Heart right ventricle (tissue), 16 donors: Measurements from ENCODE around the gene HMG20A. TPM values are rescaled to one million over a fixed set of nuclear protein-coding genes. Genes with fewer than 3 reads are reported as not detected.
A peak's percentile ranks its signal among the peaks of the same experiment; 100 is the strongest.

Experiments
- ATAC-seq, 8 donors: fragments of 200-7000 bp; cut with Tn5 transposase; one replicate each; pipeline ENCODE4 v1.9.1; 2020; ENCODE audit warnings: mild to moderate bottlenecking in 8 of 8, moderate library complexity in 8 of 8, moderate number of reproducible peaks in 1 of 8
- DNase-seq, 2 donors: peaks; one replicate each; pipeline ENCODE4 v3.0.0-alpha.2; 2020
- H3K27ac ChIP-seq, 10 donors: fragments of 200-600 bp; sonication (generic) in 2 of 10; one replicate each; pipeline versions ENCODE4 v1.5.0 to v1.8.0; 2020 to 2022; ENCODE audit warnings: mild to moderate bottlenecking in 3 of 10
- H3K27me3 ChIP-seq, 7 donors: fragments of 200-600 bp; one replicate each; pipeline ENCODE4 v1.8.0; 2021 to 2022; ENCODE audit warnings: mild to moderate bottlenecking in 2 of 7
- H3K36me3 ChIP-seq, 9 donors: fragments of 200-600 bp; sonication (generic) in 1 of 9; one replicate each; pipeline versions ENCODE4 v1.5.0 to v1.8.0; 2020 to 2022; ENCODE audit warnings: mild to moderate bottlenecking in 2 of 9
- H3K4me1 ChIP-seq, 9 donors: fragments of 200-600 bp; sonication (generic) in 1 of 9; one replicate each; pipeline versions ENCODE4 v1.5.0 to v1.8.0; 2020 to 2022; ENCODE audit warnings: mild to moderate bottlenecking in 4 of 9
- H3K4me3 ChIP-seq, 10 donors: fragments of 200-600 bp; sonication (generic) in 2 of 10; one replicate each; pipeline versions ENCODE4 v1.5.0 to v1.8.0; 2020 to 2022; ENCODE audit warnings: mild to moderate bottlenecking in 7 of 10, moderate library complexity in 2 of 10
- H3K9me3 ChIP-seq, 11 donors: fragments of 200-600 bp in 10 of 11; sonication (generic) in 2 of 11; one replicate each; pipeline versions ENCODE4 v1.5.0 to v1.8.0; 2013 to 2022; ENCODE audit warnings: mild to moderate bottlenecking in 2 of 11, control low read depth in 1 of 11, moderate library complexity in 1 of 11
- WGBS, 2 donors: extraction: QIAGEN DNeasy Blood & Tissue Kit; methylation state at CpG; one replicate each; pipeline ENCODE4 v1.1.7; 2013; ENCODE audit warnings: inconsistent platforms in 1 of 2; 5-methylcytosine and 5-hydroxymethylcytosine counted together
- intact Hi-C, 10 donors: fragments of 100-400 bp; cut with DNase I; formaldehyde crosslinking; loops; one replicate each; pipeline versions ENCODE4 v1.11.1 to v1.14.2; 2022
- polyA plus RNA-seq, 2 donors: library from polyadenylated mRNA; stranded (reverse); fragments of 200-250 nt; gene quantifications; one replicate each; pipeline ENCODE4 v1.2.3, GENCODE V29; 2013
- total RNA-seq, 10 donors: library from RNA; stranded (reverse); fragmentation: NEBNext Ultra II Directional in 3 of 10; extraction: Animal tissue kit (Norgen Biotek cat#: 25700) in 3 of 10; gene quantifications; one replicate each; pipeline versions ENCODE4 v1.2.1 to v1.2.4, GENCODE V29; 2021 to 2023
- TF ChIP-seq, protein P1 (sequence below), 9 donors: fragments of 200-600 bp; sonication (generic) in 2 of 9; IDR thresholded peaks; one replicate each; pipeline versions ENCODE4 v1.5.0 to v1.8.0; 2021 to 2022; ENCODE audit warnings: antibody characterized with exemption in 9 of 9, mild to moderate bottlenecking in 5 of 9, moderate library complexity in 1 of 9
- donor health status: Arrhythmogenic right ventricular cardiomyopathy.
- donor health status: ischemic (EF 13 %, LVEDD 7.1; RV severe dilation, severe dysfunction).
- donor health status: healthy with polysubstance abuse.
- donor health status: DM: no; HTN: yes; CAD: no.
- donor health status: DM: no; HTN: no; CAD: no.
- donor health status: ischemic (EF 25% LVEDD 6.9; RV normal size, moderate dysfunction).
- donor health status: ischemic (EF 25% LVEDD 5.7; RV mildly dilated, moderate dysfunction).
- donor health status: healthy.
- donor health status: DM: yes; HTN: yes; CAD: no.
- donor health status: Ischemic cardiomyopathy.
- donor health status: ischemic (EF 35%, LVEDD 5.7; RV mildly dilated, moderate dysfunction).
- donor health status: nonischemic (EF 11% LVEDD 7.7; RV severe dilation, severe dysfunction).
- donor health status: DM: yes; HTN: yes; CAD: no.
- donor health status: PGD.
- donor health status: ischemic (EF 29% LVEDD 5.4; RV normal size, mild dysfunction).
- donor health status: nonischemic (EF 23%, LVEDD 6.1; RV moderate dilation, normal function).

The HMG20A gene
- total and polyA plus RNA-seq, 12 donors = 9.9 to 60.2 (median 37.5) TPM

DNA sequence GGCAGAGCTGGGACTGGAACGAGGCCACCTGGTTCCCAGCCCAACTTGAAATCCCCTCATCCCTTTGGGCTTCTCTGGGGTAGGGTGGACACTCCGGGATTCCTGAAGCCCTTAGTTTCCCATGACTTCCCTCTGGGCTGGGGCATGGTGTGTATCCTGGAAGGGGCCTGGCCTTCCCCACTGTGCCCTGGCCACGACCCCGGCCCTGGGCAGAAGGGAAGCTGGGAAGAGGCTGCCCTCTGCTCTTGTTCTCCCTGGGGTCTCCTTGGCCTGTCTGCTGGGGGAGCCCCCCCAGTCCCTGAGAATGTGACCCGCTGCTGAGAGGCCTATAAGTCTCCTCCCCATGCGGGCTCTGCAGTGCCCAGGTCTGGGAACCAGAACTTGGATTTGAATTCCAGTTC lies 107.1 kb downstream of the HMG20A start:
- DNase-seq (peak in 1 of 2 donors; percentile 51), ATAC-seq (peak; percentile 31 to 53 (median 46))
- Histone ChIP-seq H3K4me3 (no peak overlapping the region), H3K27me3 (no peaks in the 10 kb centered on the region), H3K27ac (peak overlapping the region in 9 of 10 donors; percentile 47 to 77 (median 68)), H3K4me1 (peaks cover 11 to 34% (median 24%) of the 10 kb centered on the region in 9 donors), H3K36me3 (no peaks in the 10 kb centered on the region), H3K9me3 (no peaks in the 10 kb centered on the region)
- intact Hi-C loops = no loop called here
- WGBS, 2 donors = 74 to 80% methylated on average over 6 of the region's 6 CpGs
- TF ChIP-seq, protein P1, sequence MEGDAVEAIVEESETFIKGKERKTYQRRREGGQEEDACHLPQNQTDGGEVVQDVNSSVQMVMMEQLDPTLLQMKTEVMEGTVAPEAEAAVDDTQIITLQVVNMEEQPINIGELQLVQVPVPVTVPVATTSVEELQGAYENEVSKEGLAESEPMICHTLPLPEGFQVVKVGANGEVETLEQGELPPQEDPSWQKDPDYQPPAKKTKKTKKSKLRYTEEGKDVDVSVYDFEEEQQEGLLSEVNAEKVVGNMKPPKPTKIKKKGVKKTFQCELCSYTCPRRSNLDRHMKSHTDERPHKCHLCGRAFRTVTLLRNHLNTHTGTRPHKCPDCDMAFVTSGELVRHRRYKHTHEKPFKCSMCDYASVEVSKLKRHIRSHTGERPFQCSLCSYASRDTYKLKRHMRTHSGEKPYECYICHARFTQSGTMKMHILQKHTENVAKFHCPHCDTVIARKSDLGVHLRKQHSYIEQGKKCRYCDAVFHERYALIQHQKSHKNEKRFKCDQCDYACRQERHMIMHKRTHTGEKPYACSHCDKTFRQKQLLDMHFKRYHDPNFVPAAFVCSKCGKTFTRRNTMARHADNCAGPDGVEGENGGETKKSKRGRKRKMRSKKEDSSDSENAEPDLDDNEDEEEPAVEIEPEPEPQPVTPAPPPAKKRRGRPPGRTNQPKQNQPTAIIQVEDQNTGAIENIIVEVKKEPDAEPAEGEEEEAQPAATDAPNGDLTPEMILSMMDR (IDR thresholded peaks at IDR 0.05) = no peak

DNA sequence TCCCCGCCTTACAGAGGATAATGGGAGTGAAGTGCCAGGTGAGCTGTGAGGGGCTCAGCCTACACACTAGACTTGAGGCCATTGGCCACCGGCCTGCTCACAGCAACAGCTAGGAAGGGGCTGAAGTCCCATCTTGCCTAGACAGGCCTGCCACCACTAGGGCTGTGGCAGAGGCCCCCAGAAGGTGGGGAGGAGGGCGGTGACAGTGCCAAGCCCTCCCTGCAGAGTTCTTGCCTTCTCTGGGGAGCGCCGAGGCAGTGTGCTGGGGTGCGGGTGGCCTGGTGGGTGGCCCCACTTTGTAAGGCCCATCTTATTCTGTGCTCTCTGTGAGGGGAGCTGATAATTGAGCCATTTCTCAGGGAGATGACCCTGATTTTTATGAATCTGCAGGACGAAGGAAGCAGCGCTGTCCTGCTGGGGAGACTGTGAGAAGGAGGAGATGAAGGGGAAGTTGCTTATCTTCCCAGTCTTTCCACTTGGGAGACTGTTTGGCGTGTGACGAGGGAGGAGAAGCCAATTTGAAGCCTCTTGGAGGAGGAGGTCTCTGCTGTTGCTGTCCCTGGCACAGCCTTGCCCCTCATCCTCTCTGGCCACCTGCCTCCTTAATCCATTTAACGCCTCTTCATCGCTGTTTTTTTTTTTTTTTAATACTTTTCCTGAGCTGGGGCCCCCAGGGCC lies 107.7 kb downstream of the HMG20A start:
- ATAC-seq (peak in 6 of 8 donors; percentile 1 to 55 (median 18)), DNase-seq (no peak)
- TF ChIP-seq, protein P1 (IDR thresholded peaks at IDR 0.05) = no peak
- Histone ChIP-seq H3K27me3 (no peaks in the 10 kb centered on the region), H3K36me3 (no peaks in the 10 kb centered on the region), H3K4me1 (peaks cover 11 to 37% (median 24%) of the 10 kb centered on the region in 9 donors), H3K4me3 (no peak overlapping the region), H3K27ac (peak overlapping the region in 9 of 10 donors; percentile 47 to 77 (median 68)), H3K9me3 (no peaks in the 10 kb centered on the region)
- WGBS, 2 donors = 64% methylated on average over 12 of the region's 12 CpGs
- intact Hi-C loops = no loop called here

DNA sequence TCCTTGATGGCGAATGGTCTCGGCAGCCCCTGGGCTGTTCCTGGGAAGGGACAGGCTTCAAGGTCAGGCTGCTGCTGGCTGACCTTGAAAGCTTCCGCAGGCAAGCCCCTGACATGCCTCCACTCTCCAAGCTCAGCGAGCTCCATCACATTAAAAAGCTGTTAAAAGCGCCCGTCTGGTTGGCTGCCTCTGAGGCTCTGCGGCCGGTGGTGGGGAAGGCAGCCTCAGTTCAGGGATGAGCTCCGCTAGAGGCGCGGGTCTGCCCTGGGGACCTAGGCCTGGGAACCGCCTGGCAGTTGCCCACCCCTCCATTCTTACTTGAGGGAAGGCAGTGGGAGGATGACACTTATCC lies 108.3 kb downstream of the HMG20A start:
- 46 to 55% methylated on average over 12 of the region's 12 CpGs for WGBS, 2 donors
- DNase-seq = no peak
- Histone ChIP-seq H3K27ac (peak overlapping the region in 9 of 10 donors; percentile 39 to 77 (median 68)), H3K4me1 (peaks cover 11 to 38% (median 24%) of the 10 kb centered on the region in 9 donors), H3K4me3 (no peak overlapping the region), H3K36me3 (no peaks in the 10 kb centered on the region), H3K27me3 (no peaks in the 10 kb centered on the region), H3K9me3 (no peaks in the 10 kb centered on the region)
- TF ChIP-seq, protein P1 (IDR thresholded peaks at IDR 0.05) = no peak
- ATAC-seq = peak in 5 of 8 donors; percentile 8 to 39 (median 17)
- intact Hi-C loops = no loop called here

DNA sequence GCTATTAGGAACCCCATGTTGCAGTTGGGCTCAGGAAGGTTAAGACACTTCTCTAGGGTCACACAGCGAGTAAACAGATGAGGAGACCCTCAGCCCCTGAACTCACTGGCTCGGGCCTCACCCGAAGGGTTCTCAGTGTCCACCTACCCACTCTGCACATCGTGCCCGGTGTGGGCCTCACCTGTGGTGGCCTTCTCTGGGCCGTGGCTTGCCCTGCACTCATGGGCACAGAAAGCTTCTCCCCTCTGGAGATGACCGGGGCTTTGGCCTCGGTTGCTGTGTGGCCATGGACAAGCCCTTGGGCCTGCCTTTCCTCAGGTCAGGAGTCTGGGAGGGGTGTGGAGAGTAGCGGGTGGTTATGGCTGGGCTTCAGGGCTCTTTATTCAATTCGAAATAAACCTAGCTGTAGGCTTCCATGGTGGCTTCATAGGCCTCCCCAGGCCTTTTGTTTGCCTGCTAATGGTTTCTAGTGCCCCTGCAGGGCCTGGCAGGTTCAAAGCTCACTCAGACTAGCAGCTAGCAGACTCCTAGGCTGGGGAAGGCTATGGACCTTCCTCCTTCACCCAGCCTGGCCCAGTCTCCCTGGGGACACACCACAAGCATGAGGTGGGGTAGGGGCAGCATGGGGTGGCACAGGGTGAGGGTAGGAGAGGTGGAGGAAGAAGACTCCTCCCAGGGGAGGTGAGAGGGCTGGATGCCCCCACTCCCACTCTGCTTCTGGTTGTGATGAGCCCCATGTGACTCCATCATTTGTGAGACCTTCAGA lies 108.9 kb downstream of the HMG20A start:
- H3K27ac ChIP-seq = peak overlapping the region in 8 of 10 donors; percentile 47 to 77 (median 68)
- 95 to 97% methylated on average over 10 of the region's 10 CpGs for WGBS, 2 donors
- H3K4me1 ChIP-seq = peaks cover 11 to 39% (median 24%) of the 10 kb centered on the region in 9 donors
- ATAC-seq (no peak), DNase-seq (no peak)
- TF ChIP-seq, protein P1 (IDR thresholded peaks at IDR 0.05) = no peak
- H3K27me3 ChIP-seq = no peaks in the 10 kb centered on the region
- H3K4me3 ChIP-seq = no peak overlapping the region
- no peaks in the 10 kb centered on the region for H3K9me3 ChIP-seq
- no peaks in the 10 kb centered on the region for H3K36me3 ChIP-seq
- intact Hi-C loops = no loop called here
